ENCODE measurements around the gene FAAP20.

DNA sequence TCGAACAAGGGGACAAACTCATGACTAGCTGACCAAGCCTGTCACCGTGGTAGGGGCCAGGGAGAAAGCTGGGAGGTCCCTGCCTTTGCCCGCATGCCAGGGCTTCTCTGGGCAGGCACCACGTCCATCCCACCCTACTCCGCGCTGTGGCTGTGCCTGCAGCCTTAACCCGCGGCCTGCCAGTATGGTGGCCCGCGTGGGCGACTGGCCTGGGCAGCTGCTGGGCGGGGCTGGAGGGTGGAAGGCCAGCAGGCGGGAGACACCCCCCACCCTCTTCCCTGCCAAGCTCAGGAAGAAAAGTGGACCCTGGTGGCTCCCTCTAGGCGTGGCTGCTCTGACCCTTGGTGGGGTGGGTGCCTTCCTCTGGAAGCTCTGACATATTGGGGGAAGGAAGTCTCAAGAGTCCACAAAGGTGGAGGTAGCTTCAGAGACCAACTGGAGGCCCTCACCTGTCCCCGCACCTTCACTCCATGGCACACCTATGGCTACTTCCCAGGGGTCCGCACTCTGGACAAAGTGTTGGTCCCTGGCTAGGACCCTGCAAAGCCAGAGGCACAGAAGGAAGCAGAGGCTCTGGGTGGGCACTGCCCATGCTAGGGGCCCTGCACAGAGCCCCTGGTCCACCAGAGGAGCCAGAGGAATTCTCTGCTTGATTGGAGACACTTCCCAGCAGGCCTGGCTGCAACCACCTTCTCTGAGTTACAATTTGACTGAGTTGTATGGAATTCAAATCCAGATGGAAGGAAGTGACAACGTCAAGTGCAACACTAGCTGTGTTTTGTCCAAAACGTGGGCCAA, 30.3 kb upstream of the FAAP20 start:
- TF ChIP-seq, protein P1, sequence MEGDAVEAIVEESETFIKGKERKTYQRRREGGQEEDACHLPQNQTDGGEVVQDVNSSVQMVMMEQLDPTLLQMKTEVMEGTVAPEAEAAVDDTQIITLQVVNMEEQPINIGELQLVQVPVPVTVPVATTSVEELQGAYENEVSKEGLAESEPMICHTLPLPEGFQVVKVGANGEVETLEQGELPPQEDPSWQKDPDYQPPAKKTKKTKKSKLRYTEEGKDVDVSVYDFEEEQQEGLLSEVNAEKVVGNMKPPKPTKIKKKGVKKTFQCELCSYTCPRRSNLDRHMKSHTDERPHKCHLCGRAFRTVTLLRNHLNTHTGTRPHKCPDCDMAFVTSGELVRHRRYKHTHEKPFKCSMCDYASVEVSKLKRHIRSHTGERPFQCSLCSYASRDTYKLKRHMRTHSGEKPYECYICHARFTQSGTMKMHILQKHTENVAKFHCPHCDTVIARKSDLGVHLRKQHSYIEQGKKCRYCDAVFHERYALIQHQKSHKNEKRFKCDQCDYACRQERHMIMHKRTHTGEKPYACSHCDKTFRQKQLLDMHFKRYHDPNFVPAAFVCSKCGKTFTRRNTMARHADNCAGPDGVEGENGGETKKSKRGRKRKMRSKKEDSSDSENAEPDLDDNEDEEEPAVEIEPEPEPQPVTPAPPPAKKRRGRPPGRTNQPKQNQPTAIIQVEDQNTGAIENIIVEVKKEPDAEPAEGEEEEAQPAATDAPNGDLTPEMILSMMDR (IDR thresholded peaks at IDR 0.05), result no peak
- no peak for TF ChIP-seq POLR2A (IDR thresholded peaks at IDR 0.05)
